PC-3 (cell line): ENCODE measurements around the gene CCDC178.

ENCODE experiments used
- CTCF ChIP-seq: fragments of 300-600 bp; sonication (generic); conservative IDR thresholded peaks from 2 replicates; pipeline ENCODE4 v1.5.1; 2017; ENCODE audit warnings: antibody characterized with exemption, low read depth, mild to moderate bottlenecking, low read length
- EZH2 ChIP-seq: fragments of 300-600 bp; sonication (generic); IDR thresholded peaks from one replicate; pipeline ENCODE4 v1.6.1; 2017; ENCODE audit warnings: antibody characterized with exemption, mild to moderate bottlenecking, low read length; ENCODE audit not compliant: unreplicated experiment
- EZH2phosphoT487 ChIP-seq: fragments of 300-600 bp; sonication (generic); IDR thresholded peaks from 2 replicates; pipeline ENCODE4 v1.6.1; 2018; ENCODE audit warnings: mild to moderate bottlenecking, antibody characterized with exemption, low read length, borderline replicate concordance

GRCh38 chr18:32888306-32888705 lies 552.2 kb downstream of the CCDC178 start:
- TF ChIP-seq CTCF (no peak), EZH2 (no peak), EZH2phosphoT487 (no peak)
